Measurements from ENCODE around the gene ITPRID1. TPM values are rescaled to one million over a fixed set of nuclear protein-coding genes. Genes with fewer than 3 reads are reported as not detected.

ITPRID1 gene
- total and polyA plus RNA-seq, 2 donors from 2014 or later, result not detected

DNA sequence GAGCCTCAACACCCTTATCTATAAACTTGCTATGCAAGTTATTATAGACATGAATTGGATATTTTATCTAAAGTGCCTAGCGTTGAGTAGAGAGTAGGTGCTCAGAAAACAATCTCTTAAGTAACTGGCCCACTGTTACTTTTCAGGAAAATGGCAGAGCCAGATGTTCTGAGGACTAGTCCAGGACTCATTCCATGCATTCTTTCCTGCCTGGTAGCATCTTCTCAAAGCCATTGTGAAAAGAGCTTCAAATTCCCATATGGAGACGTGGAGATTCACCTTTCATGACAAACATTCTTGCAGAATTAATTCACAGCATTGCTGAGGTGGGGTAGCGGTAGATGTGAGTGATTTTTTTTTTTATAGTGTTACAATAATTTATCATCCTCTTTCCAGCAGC is 35.9 kb upstream of the ITPRID1 start:
- Histone ChIP-seq H3K4me3 (ENCODE audit: low read length in 3 of 3) (no peak overlapping the region), H3K9ac (ENCODE audit: low read length in 3 of 3) (no peak overlapping the region), H3K27ac (ENCODE audit: low read depth in 2 of 2, low read length in 2 of 2) (no peak overlapping the region), H3K9me3 (ENCODE audit: control insufficient read depth in 2 of 3, insufficient read depth in 1 of 3, low read length in 3 of 3) (no peaks in the 10 kb centered on the region), H3K4me1 (ENCODE audit: control insufficient read depth in 2 of 3, insufficient read depth in 2 of 3, low read depth in 1 of 3, low read length in 3 of 3) (no peaks in the 10 kb centered on the region), H3K36me3 (ENCODE audit: control insufficient read depth in 2 of 3, insufficient read depth in 3 of 3, low read length in 3 of 3) (no peaks in the 10 kb centered on the region), H3K27me3 (ENCODE audit: control insufficient read depth, insufficient read depth, low read length) (no peaks in the 10 kb centered on the region)
- intact Hi-C loops (cut with DNase I), result no loop called here
- TF ChIP-seq, protein P1, sequence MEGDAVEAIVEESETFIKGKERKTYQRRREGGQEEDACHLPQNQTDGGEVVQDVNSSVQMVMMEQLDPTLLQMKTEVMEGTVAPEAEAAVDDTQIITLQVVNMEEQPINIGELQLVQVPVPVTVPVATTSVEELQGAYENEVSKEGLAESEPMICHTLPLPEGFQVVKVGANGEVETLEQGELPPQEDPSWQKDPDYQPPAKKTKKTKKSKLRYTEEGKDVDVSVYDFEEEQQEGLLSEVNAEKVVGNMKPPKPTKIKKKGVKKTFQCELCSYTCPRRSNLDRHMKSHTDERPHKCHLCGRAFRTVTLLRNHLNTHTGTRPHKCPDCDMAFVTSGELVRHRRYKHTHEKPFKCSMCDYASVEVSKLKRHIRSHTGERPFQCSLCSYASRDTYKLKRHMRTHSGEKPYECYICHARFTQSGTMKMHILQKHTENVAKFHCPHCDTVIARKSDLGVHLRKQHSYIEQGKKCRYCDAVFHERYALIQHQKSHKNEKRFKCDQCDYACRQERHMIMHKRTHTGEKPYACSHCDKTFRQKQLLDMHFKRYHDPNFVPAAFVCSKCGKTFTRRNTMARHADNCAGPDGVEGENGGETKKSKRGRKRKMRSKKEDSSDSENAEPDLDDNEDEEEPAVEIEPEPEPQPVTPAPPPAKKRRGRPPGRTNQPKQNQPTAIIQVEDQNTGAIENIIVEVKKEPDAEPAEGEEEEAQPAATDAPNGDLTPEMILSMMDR (IDR thresholded peaks at IDR 0.05; ENCODE audit: borderline replicate concordance, extremely low read depth, insufficient read depth), result no peak
- no peak for DNase-seq
- FAIRE-seq, result no peak

DNA sequence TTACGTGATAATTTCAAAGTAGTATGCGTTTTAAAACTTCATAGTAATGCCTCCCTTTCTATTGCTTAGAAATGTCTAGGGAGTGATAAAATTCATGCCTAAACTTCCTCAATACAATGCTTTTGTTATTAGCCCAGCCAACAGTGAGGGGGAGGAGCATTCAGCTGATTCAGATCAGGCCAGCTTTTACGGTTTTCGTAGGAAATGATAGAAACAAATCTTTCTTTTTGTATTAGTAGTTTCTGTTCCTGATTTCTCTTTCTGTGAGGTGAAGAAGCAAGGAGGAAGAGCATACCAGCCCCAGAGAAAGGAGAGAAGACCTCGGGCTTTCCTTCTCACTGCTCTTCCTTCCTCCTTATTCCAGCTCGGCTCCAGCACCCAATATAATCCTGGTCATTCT is 35.2 kb upstream of the ITPRID1 start:
- FAIRE-seq (no peak), DNase-seq (no peak)
- Histone ChIP-seq H3K4me3 (ENCODE audit: low read length in 3 of 3) (no peak overlapping the region), H3K4me1 (ENCODE audit: control insufficient read depth in 2 of 3, insufficient read depth in 2 of 3, low read depth in 1 of 3, low read length in 3 of 3) (no peaks in the 10 kb centered on the region), H3K27me3 (ENCODE audit: control insufficient read depth, insufficient read depth, low read length) (no peaks in the 10 kb centered on the region), H3K27ac (ENCODE audit: low read depth in 2 of 2, low read length in 2 of 2) (no peak overlapping the region), H3K9me3 (ENCODE audit: control insufficient read depth in 2 of 3, insufficient read depth in 1 of 3, low read length in 3 of 3) (no peaks in the 10 kb centered on the region), H3K9ac (ENCODE audit: low read length in 3 of 3) (no peak overlapping the region), H3K36me3 (ENCODE audit: control insufficient read depth in 2 of 3, insufficient read depth in 3 of 3, low read length in 3 of 3) (no peaks in the 10 kb centered on the region)
- TF ChIP-seq, protein P1 (IDR thresholded peaks at IDR 0.05; ENCODE audit: borderline replicate concordance, extremely low read depth, insufficient read depth), result no peak
- intact Hi-C loops (cut with DNase I), result no loop called here

GRCh38 chr7:31487071-31487470 is 26.8 kb upstream of the ITPRID1 start:
- Histone ChIP-seq H3K4me1 (ENCODE audit: control insufficient read depth in 2 of 3, insufficient read depth in 2 of 3, low read depth in 1 of 3, low read length in 3 of 3) (no peaks in the 10 kb centered on the region), H3K9ac (ENCODE audit: low read length in 3 of 3) (no peak overlapping the region), H3K9me3 (ENCODE audit: control insufficient read depth in 2 of 3, insufficient read depth in 1 of 3, low read length in 3 of 3) (no peaks in the 10 kb centered on the region), H3K27me3 (ENCODE audit: control insufficient read depth, insufficient read depth, low read length) (no peaks in the 10 kb centered on the region), H3K36me3 (ENCODE audit: control insufficient read depth in 2 of 3, insufficient read depth in 3 of 3, low read length in 3 of 3) (no peaks in the 10 kb centered on the region), H3K4me3 (ENCODE audit: low read length in 3 of 3) (no peak overlapping the region), H3K27ac (ENCODE audit: low read depth in 2 of 2, low read length in 2 of 2) (no peak overlapping the region)
- FAIRE-seq (no peak), DNase-seq (no peak)
- intact Hi-C loops (cut with DNase I), result no loop called here
- TF ChIP-seq, protein P1 (IDR thresholded peaks at IDR 0.05; ENCODE audit: borderline replicate concordance, extremely low read depth, insufficient read depth), result no peak

DNA sequence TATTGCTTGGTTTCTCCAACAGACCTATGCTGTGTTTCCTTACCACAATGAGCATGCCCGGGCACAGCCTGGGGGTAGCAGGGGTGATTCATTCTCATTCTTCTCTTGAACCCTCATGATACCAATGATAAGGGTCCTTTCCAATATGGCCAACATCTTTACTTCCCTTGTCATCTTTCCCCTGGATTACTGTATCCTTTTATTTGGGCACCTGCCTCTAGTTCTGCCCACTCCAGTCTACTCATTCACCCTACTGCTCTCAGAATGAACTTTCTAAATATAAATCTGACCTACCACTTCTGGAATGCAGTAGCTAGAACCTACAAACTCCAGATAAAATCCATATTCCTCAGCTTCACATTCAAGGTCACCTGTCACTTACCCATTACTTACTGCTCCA is 26.4 kb upstream of the ITPRID1 start:
- Histone ChIP-seq H3K36me3 (ENCODE audit: control insufficient read depth in 2 of 3, insufficient read depth in 3 of 3, low read length in 3 of 3) (no peaks in the 10 kb centered on the region), H3K9me3 (ENCODE audit: control insufficient read depth in 2 of 3, insufficient read depth in 1 of 3, low read length in 3 of 3) (no peaks in the 10 kb centered on the region), H3K9ac (ENCODE audit: low read length in 3 of 3) (no peak overlapping the region), H3K4me3 (ENCODE audit: low read length in 3 of 3) (no peak overlapping the region), H3K27me3 (ENCODE audit: control insufficient read depth, insufficient read depth, low read length) (no peaks in the 10 kb centered on the region), H3K27ac (ENCODE audit: low read depth in 2 of 2, low read length in 2 of 2) (no peak overlapping the region), H3K4me1 (ENCODE audit: control insufficient read depth in 2 of 3, insufficient read depth in 2 of 3, low read depth in 1 of 3, low read length in 3 of 3) (no peaks in the 10 kb centered on the region)
- FAIRE-seq, result no peak
- no peak for DNase-seq
- intact Hi-C loops (cut with DNase I), result no loop called here
- TF ChIP-seq, protein P1 (IDR thresholded peaks at IDR 0.05; ENCODE audit: borderline replicate concordance, extremely low read depth, insufficient read depth), result no peak
